HG02852 (cell line): ENCODE measurements around the gene RSU1.
"Not testable (repeated sequence)": the region's sequence is repeated elsewhere in the genome, so short reads cannot be mapped to it uniquely, and the experiment has no call there.

Experiments
- ATAC-seq: cut with Tn5 transposase; IDR thresholded peaks from one replicate; pipeline ENCODE4 v1.9.1; 2021; ENCODE audit warnings: mild to moderate bottlenecking, moderate library complexity; ENCODE audit not compliant: unreplicated experiment

RSU1 gene

DNA sequence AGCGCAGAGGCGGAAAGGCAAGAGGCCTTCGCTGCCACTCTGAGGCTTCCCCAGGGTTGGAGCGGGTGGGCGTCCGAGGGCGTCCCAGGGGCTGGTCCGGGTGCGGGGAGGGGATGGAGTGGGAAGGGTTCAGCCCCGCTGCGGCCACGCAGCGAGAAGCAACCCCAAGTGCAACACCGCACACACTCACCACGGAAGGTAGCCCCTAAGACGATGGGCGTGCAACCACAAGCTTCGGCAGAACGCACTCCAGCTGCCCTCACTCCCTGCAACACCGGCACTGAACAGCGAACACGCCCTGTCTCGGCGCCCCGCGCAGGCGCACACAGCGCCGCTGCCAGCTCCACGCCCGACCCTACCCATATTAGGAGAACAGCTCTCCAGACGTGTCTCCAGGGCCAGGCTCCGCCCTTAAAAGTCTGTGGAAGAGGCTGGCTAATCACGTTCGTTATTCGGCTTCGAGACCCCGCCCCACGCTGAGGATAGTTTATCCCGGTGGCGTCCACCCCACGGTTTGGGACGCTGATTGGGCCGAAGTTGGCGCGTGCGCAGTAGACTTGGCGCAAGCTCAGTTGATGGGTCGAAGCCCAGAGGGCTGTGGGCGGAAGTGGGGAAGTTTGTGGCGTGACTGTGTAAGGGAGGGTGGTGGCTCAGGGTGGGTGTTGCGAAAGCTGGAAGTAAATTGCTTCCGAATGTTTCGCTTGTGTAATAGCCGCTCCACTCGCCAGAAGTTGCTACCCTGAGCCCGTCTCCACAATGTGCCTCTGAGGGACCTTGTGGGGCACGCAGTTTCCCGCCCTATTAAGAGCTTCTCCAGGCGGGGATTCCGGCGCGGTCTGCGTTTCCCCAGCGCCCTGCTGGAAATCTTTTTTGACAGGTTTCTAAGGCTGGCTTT, at the start of gene RSU1:
TSS of gene RSU1 (minus strand) at position 300 of the 895 bp plus-strand sequence. CDS start 343 bp downstream, outside the sequence.
- peak; percentile 97 for ATAC-seq

DNA sequence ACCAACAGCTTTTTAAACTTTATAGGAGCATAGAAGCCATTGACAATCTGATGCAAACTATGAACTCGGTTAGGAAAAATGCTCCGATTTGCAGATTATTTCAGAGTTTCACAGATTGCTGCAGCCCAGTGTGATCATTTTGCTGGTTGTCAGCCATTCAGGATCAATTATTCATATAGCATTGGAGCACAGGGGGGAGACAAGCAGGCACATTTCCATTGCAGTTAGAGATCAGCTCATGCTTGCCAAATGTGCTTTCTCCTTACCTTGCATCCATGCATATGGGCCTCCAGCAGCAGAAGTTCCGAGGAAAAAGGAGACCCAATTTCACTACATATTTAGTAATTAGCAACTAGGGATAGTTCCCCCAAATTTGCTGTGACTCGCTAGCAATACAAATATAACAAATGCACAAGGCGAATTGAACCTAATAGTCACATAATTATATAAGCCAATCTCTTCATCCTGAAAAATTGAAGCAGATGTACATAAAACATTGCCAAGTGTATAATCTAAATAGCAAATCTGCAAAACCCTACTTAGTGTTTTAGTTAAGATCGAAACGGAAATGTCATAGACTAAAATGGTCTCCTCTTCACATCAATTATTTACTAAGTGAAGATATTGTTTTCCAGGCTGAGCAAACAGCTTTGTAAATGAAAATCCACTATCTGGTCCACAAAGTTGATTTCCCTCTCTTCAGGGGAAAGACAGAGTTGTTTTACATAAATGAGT, 49.5 kb upstream of the RSU1 start:
- no peak for ATAC-seq

DNA sequence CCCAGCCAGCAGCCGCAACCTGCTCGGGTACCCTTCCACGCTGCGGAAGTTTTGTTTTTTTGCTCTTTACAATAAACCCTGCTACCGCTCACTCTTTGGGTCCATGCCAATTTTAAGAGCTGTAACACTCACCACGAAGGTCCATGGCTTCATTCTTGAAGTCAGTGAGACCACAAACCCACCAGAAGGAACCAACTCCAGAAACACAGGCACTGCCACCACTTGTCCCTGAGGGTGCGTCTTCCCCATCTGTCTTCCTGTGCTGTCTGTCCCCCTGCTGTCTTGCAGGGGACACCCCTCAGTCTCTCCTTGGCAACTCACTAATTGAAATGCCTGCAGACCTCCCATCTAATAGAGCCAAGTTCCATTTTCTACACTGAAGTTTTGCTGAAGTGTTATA, 48.5 kb upstream of the RSU1 start:
- no peak for ATAC-seq

DNA sequence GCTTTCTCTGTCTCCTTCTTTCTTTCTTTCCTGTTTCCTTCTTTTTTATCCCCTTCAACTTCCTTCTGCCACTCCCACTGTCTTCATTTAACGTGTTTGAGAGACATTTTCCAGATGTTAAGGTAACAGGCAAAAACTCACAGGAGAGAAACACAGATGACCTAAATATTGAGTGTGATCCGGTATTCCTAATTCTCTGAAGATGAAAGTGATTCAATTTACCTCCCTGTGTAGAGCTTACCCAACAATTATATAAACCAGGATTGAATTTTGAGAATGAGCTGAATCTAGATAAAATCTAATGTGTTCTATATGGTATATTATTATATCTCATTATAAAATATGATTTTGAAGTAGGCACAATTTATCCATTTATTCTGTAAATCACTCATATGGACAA, 46.5 kb upstream of the RSU1 start:
- no peak for ATAC-seq

DNA sequence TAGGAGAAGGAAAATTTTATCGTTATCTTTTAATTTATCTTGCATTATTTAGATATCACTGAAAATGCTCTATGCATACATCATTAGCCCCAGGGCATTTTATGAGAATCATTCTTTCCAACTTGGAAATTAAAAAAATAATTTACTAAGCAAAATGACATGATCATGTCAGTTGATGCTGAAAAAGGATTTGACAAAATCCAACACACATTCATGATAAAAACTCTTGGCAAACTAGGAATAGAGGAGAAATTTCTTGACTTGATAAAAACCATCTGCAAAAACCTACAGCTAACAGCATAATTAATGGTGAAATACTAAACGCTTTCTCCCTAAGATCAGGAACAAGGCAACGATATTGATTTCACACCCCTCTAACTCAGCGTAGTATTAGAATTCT, 40.2 kb upstream of the RSU1 start:
- ATAC-seq = no peak

DNA sequence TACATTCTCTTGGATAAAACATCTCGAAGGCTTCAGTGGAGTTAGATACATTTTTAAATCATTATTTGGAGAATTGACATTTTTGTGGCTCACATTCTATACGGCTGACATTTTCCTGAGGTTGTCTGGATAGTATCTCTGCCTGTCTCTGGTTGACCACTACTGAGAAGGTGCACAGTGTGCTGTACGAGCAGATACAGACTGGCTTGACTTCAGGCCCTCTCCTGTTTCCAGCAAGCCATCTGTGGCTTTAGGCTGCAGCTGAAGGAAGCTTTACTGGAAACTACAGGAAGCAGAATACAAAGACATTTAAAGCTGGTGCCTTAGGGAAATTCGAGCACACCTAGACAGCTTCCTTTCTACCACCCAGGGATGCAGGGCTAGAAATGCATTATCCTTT, 39.3 kb upstream of the RSU1 start:
- ATAC-seq = no peak

DNA sequence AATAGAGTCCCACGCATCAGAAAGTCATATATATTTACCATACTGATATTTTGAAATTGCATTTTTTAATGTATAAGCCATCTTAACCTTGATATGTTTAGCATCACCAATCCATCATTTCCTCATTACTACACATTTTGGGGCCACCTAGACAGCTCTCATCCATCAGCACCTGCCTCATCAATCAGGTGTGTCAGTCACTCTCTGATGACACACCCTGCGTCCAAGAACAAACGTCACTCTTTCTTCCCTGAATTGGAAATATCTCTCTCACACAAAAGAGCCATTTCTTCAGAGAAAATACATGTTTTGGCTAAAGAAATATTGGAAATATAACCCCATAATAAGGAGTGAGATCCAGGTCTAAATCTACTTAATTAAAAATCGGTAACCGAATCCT, 38.9 kb upstream of the RSU1 start:
- no peak for ATAC-seq

DNA sequence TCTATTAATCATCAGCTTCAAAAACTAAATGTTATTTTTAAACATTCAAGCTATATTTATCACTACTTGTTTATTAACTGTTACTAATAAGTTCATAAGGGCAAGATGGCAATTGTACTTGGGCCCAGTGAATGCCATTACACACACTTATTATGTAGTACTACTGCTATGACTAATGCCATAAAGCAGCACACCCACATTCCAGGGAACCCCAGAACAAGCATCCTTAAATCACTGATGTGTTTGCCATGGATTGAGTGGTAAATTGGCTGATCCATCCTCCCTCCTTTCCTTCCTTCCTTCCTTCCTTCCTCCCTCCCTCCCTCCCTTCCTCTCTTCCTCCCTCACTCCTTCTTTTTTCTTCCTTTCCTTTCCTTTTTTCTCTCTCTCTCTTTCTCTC, 37.4 kb upstream of the RSU1 start:
- ATAC-seq = no peak

DNA sequence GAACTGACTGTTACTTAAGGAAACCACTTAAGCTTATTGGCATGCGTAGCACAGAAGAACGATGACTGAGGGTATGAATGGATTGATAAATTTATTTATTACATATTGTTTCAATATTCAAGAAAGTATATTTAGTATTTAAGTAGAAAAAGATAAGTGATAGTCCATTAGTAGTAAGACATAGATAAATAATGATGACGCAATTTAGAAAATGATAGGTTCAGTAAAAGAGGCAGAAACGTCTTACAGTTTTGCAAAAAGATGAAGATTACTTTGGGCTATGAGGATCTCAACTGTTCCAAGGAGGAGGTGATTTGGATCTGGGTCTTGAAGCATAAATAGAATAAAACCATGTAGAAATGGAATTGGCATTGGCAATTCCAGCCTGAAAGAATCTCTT, 36.6 kb upstream of the RSU1 start:
- no peak for ATAC-seq

DNA sequence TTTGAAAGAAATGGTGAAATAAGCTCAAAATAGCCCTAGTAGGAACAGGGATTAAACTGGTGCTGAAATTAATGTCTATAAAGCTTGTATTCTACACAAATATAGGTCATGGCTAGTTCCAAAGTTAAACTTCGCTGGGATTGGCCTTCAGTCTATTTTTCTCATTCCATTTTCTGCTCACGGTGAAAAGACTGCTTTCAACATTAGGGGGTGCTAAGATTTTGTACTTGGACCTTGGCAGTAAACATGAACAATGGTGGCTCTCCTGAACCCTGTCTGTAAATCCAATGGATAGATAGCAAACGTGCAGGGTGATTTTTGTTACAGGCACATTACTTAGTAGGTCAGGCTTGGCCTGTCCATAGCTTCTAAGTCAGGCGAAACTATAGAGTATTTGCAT, 36.0 kb upstream of the RSU1 start:
- ATAC-seq = no peak

DNA sequence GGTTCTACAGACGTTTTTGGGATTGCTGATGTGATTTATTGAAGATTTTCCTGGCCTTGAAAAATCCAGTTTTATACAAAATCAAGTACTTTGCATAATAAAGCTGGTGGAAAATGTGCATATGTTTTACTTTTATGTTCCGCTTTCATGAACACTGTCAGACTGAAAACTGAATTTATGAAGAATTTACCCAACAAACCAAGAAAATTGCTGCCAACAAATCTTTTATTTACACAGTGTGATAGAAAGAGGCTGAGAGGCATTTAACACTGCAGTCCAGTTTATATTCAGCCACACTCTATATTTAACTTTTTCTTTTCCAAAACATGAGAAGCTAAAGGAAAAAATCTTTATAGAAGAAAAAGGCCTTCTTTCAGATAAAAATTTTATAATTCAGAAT, 35.4 kb upstream of the RSU1 start:
- no peak for ATAC-seq

DNA sequence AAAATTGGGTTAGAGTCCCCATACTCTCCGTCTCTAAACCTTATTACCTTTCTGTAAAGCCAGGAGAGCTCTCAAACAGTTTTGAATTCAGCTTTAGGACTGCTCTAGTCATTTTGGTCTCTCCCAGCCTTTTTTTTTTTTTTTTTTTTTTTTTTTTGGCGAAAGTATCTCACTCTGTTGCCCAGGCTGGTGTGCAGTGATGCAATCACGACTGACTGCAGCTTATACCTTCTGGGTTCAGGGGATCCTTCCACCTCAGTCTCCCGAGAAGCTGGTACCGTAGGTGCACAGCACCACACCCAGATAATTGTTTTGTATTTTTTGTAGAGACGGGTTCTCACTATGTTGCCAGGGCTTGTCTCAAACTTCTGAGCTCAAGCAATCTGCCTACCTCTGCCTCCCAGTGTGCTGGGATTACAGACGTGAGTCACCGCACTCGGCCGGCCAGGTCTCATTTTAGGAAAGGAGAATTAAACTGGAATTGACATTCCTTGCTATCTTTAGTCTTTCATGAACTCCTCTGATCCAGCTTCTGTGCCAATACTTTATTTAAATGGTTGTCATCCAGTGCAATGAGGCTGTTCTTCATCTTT, 31.4 kb upstream of the RSU1 start:
- no peak for ATAC-seq

DNA sequence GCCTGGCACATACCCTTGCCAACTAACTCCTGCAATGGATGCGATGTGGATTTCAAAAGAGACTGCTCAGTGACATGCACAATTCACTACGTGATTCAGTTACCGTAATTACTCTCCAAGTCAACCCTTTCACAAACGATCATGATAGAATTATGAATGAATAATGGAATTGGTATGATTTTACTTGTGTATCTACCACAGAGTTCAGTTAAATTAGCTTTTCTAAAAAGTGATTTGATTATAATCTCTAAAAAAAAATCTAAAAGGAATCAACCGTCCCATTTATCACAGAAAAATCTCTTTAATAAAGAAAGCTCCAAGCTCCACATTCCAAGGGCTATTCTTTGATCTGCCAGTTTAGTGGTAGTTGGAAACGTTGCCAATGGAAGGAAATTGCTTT, 30.4 kb upstream of the RSU1 start:
- ATAC-seq = no peak

DNA sequence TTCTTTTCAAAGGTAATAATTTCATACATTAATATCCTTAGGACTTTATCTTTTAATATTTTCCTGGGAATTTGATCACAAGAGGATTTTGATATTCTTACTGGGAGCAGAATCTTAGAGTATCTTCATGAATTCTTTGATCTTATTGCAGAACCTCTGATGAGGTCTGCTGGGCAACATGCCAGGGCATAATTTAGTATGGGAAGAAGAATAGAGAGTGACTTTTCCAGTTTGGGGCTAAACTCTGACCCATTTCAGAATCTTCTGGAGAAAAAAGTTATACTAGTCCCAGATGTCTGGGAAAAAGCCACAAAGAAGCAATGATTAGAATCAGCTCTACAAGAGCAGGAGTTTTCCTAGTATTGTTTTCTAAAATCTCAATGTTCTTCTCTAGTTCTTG, 28.0 kb upstream of the RSU1 start:
- no peak for ATAC-seq

DNA sequence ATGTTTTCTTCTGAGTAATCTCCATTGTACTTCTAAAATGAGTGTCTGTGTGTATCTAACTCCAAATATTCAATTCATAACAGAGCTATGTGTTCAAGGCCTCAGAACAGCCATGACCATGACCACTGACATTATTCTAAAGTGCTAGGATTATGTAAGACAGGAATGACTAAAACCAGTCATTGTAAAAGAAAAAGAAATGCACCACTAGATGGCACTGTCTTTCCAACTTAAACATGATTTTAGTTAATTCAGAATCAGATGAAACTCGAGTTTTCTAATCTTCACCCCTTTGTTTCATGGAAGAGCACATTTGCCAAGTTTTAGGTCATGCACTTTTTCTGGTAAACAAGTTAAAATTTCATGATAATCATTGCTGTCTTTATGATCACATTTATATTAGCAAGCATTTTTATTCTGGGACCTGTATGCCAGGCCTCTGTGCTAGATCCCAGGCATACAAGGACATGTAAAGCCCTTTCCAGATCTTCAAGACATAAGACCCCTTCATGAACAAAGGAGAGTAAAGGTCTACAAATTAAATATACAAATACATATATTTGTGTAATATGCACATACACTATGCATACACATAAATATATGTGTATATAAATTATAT, 26.1 kb upstream of the RSU1 start:
- peak; percentile 60 for ATAC-seq

DNA sequence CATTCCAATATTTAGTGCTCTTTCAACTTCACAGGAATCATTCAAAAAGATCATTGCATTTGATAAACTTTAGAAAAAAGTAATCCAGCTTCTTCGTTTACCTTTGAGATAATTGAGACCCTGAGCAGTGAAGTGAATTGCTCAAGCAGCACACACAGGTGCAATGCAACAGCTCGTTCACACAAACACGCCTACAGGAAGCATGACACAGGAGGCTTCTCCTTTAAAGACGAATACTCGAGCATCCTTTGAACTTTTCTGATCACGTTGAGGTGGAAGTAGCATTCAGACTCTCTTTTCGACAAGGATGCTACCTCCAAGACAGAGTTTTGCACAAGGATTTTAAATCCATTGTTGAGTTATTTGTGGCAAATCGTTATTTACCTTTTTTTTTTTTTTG, 18.0 kb upstream of the RSU1 start:
- ATAC-seq = no peak

DNA sequence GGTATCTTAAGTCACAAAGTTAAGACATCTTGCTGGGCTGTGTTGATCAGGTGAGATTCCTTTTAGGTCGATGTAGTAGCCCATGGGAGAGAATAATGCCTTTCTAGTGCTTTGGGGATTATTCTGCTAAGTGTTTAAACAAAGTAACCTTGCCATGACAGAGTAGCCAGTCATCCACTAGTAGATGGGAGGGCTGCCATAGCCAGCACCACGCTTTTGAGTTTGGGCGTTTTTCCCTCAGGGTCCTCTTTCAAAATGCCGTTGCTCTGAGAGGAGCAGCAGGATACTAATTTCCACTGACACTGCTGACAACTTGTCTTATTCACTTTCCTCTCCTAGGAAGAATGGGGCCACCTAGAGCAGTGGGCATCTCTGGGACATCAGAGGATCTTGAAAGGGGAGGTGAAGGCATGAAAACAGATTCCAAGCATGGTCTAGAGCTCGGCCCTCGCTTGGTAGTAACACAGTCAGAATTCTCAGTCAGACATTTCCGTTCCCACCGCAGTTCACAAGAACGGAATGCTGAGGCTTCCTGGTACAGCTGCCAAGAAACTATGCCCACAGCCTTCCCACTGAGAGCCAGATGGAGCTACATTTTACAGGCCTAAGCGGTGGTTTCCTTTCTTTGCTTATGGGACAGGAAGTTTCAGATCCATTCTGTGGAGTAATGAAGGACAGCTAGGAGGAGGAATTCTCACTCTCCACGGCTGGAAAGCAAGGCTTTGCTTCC, 15.3 kb upstream of the RSU1 start:
- no peak for ATAC-seq

DNA sequence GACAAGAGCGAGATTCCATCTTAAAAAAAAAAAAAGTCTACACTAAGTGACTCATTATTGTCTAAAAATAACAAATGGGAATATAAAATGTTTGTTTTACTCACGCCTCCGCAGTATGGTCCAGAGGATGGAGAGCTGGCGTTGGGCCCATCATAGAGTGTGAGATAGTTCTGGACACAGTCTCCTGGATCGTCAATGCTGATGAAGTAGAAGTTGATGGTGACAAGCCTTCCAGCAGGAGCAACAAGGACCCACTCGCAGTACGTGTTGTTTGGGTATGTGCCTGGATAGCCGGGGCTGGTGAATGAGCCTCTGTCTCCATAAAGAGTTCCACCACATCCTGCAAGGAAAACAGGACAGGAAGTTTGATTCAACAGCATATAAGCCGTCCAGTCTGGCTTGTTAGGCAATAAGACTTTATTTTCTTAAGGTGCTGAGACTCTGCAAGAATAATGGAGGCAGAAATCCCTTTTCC, 11.5 kb upstream of the RSU1 start:
- ATAC-seq = no peak

DNA sequence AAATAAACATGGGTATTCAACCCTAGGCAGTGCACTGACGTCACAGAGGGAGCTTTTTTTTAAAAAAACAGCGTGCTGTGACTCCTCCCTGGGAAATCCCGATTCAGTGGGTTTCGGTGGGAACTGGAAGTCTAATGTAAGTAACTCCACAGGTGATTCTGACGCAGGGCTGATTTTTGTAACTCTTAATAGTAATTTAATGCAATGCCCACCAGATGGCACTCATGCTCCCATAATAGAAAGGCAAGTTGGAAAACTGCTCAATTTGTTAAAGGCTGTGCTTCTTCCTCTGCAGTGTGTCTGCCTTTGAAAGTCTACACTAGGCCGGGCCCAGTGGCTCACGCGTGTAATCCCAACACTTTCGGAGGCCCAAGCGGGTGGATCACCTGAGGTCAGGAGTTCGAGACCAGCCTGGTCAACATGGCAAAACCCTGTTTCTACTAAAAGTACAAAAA, 10.9 kb upstream of the RSU1 start:
- ATAC-seq = peak; percentile 78

DNA sequence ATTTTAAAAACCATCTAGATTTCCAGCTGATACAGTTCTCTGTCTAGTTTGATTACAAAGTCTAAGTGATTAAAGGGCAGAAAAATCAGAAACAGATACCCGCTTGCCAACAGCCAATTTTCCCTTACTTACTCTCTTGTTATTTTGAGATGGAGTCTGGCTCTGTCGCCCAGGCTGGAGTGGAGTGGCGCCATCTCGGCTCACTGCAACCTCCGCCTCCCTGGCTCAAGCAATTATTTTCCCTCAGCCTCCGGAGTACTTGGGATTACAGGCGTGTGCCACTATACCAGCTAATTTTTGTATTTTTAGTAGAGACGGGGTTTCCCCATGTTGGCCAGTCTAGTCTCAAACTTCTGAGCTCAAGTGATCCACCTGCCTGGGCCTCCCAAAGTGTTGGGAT, 10.2 kb upstream of the RSU1 start:
- not testable (repeated sequence) for ATAC-seq
